ENCODE results near the gene GALNT15.

- TF ChIP-seq EZH2 (IDR thresholded peaks at IDR 0.05; ENCODE audit: low read length, missing control alignments) (no peak), CTCF (conservative IDR thresholded peaks at IDR 0.05 in 1 of 2, IDR thresholded peaks at IDR 0.05 in 1 of 2; ENCODE audit: low read depth in 1 of 2, low read length in 2 of 2) (no peak)
Observed at GRCh38 chr3:16242177-16242576, 67.7 kb downstream of the GALNT15 start.

Data from fibroblast of lung (primary cell).